Nephron (organoid): ENCODE measurements around the gene OR1M1.
A peak's percentile ranks its signal among the peaks of the same experiment; 100 is the strongest.
"Not testable (repeated sequence)": the region's sequence is repeated elsewhere in the genome, so short reads cannot be mapped to it uniquely, and the experiment has no call there.

Experiments used
- H3K27ac Mint-ChIP-seq, 3 experiments: 2 replicates each; pipeline ENCODE4 v1.8.0; 2020; ENCODE audit warnings: mixed read lengths in 3 of 3, mild to moderate bottlenecking in 2 of 3, moderate library complexity in 1 of 3
- H3K27me3 Mint-ChIP-seq: 2 replicates; pipeline ENCODE4 v1.8.0; 2021; ENCODE audit warnings: low read depth, mild to moderate bottlenecking, moderate library complexity, mixed read lengths
- H3K36me3 Mint-ChIP-seq: 2 replicates; pipeline ENCODE4 v1.8.0; 2020; ENCODE audit warnings: low read depth, mixed read lengths
- H3K4me1 Mint-ChIP-seq: 2 replicates; pipeline ENCODE4 v1.8.0; 2020; ENCODE audit warnings: mixed read lengths
- H3K4me3 Mint-ChIP-seq, 3 experiments: 2 replicates each; pipeline ENCODE4 v1.8.0; 2020; ENCODE audit warnings: mild to moderate bottlenecking in 3 of 3, mixed read lengths in 3 of 3, moderate library complexity in 2 of 3
- H3K9me3 Mint-ChIP-seq: 2 replicates; pipeline ENCODE4 v1.8.0; 2020; ENCODE audit warnings: mixed read lengths
- TF ChIP-seq, protein P1 (sequence below), 3 experiments: fragments of 200-600 bp; sonication (generic); IDR thresholded peaks; one replicate each; pipeline ENCODE4 v1.5.0; 2021; ENCODE audit warnings: antibody characterized with exemption in 3 of 3; ENCODE audit not compliant: unreplicated experiment in 3 of 3

Gene OR1M1

GRCh38 chr19:9070066-9070465 lies 16.8 kb upstream of the OR1M1 start:
- no peak overlapping the region for H3K27ac Mint-ChIP-seq
- H3K9me3 Mint-ChIP-seq, result no peaks in the 10 kb centered on the region
- no peaks in the 10 kb centered on the region for H3K36me3 Mint-ChIP-seq
- H3K27me3 Mint-ChIP-seq, result no peaks in the 10 kb centered on the region
- peaks cover 11% of the 10 kb centered on the region for H3K4me1 Mint-ChIP-seq
- H3K4me3 Mint-ChIP-seq, result no peak overlapping the region
- TF ChIP-seq, protein P1, sequence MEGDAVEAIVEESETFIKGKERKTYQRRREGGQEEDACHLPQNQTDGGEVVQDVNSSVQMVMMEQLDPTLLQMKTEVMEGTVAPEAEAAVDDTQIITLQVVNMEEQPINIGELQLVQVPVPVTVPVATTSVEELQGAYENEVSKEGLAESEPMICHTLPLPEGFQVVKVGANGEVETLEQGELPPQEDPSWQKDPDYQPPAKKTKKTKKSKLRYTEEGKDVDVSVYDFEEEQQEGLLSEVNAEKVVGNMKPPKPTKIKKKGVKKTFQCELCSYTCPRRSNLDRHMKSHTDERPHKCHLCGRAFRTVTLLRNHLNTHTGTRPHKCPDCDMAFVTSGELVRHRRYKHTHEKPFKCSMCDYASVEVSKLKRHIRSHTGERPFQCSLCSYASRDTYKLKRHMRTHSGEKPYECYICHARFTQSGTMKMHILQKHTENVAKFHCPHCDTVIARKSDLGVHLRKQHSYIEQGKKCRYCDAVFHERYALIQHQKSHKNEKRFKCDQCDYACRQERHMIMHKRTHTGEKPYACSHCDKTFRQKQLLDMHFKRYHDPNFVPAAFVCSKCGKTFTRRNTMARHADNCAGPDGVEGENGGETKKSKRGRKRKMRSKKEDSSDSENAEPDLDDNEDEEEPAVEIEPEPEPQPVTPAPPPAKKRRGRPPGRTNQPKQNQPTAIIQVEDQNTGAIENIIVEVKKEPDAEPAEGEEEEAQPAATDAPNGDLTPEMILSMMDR (IDR thresholded peaks at IDR 0.05; ENCODE audit: unreplicated experiment in 3 of 3), result no peak

DNA sequence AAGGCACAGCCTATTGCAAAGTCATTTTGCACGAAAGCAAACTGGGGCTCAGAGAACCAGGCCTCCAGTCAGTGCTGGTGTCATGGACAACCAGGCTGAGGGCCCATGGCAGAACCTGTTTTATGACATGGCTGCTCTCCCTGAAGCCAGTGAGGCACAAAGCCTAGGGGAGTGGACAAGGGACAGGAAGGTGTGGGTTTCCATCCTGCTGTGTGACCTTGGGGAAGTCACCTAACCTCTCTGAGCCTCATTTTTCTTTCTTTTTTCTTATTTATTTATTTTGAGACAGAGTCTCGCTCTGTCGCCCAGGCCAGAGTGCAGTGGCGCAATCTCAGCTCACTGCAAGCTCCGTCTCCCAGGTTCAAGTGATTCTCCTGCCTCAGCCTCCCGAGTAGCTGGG lies 15.1 kb upstream of the OR1M1 start:
- H3K27me3 Mint-ChIP-seq, H3K9me3 Mint-ChIP-seq, H3K4me3 Mint-ChIP-seq, H3K36me3 Mint-ChIP-seq, H3K27ac Mint-ChIP-seq: not testable (repeated sequence)
- peaks cover 23% of the 10 kb centered on the region for H3K4me1 Mint-ChIP-seq

- no peaks in the 10 kb centered on the region for H3K36me3 Mint-ChIP-seq
- H3K27me3 Mint-ChIP-seq, result no peaks in the 10 kb centered on the region
- TF ChIP-seq, protein P1 (IDR thresholded peaks at IDR 0.05; ENCODE audit: unreplicated experiment in 3 of 3), result no peak
- H3K4me1 Mint-ChIP-seq, result peaks cover 29% of the 10 kb centered on the region
- H3K4me3 Mint-ChIP-seq, result no peak overlapping the region
- no peaks in the 10 kb centered on the region for H3K9me3 Mint-ChIP-seq
- H3K27ac Mint-ChIP-seq, result peak overlapping the region; percentile 77 to 91 (median 78)
Observed at GRCh38 chr19:9073806-9074205, 13.1 kb upstream of the OR1M1 start.

DNA sequence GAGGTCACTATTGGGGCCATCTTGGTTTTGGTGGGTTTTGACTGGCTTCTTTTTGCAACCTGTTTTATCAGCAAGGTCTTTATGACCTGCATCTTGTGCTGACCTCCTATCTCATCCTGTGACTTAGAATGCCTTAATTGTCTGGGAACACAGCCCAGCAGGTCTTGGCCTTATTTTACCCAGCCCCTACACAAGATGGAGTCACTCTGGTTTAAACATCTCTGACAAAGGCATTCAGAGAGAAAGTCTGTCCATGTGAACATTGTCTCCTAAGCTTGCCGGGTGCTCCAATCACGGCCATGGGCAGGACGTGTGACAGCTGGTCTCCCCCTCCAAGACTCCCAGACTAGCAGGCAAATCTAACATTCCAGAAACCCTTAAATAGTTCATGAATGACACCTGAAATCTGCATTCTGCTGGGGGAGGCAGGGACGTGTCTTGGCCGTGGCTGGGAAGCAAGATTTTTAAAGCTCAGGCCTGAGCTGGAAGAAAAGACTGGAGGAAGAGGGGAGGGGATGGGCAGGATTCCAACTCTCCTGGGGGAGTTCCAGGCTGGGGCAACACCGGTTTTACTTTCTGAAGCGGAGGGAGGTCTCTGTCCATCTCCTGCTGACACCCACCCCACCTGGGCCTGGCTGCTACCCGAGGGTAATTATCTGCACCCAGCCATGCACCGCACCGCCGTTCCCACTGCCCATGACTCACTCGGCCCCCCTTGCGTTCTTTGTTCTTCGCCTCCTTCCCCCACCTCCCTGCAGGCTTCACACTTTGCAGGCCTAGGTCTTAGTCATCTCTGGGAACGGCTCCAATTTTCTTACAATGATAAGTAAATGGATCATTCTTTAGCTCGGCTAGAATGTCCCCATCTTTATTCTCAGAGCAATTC lies 11.6 kb upstream of the OR1M1 start:
- Mint-ChIP-seq H3K9me3 (no peaks in the 10 kb centered on the region), H3K27ac (peak overlapping the region; percentile 91 to 96 (median 94)), H3K36me3 (no peaks in the 10 kb centered on the region), H3K4me3 (peak overlapping the region; percentile 15 to 35 (median 18)), H3K27me3 (no peaks in the 10 kb centered on the region), H3K4me1 (peaks cover 29% of the 10 kb centered on the region)
- TF ChIP-seq, protein P1 (IDR thresholded peaks at IDR 0.05; ENCODE audit: unreplicated experiment in 3 of 3), result no peak

GRCh38 chr19:9076901-9077300 lies 10.0 kb upstream of the OR1M1 start:
- peaks cover 29% of the 10 kb centered on the region for H3K4me1 Mint-ChIP-seq
- TF ChIP-seq, protein P1 (IDR thresholded peaks at IDR 0.05; ENCODE audit: unreplicated experiment in 3 of 3), result no peak
- no peaks in the 10 kb centered on the region for H3K9me3 Mint-ChIP-seq

DNA sequence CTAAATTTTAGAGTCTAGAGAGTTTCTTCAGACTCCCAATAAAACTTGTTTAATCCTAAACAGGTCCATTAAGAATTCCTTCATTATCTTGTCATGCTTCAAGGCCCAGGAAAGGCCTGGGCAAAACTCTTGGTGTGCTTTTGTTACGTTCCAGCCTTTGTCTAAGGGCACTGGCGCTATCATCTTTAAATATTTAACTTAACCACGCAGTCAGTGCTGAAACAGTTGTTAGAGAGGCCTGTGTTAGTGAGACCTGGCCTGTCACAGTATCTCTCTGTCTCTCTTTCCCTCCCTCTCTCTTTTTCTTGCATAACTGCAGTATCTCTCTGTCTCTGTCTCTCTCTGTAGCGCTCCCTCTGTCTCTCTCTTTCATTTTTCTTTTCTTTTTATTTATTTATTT lies 8.2 kb upstream of the OR1M1 start:
- TF ChIP-seq, protein P1 (IDR thresholded peaks at IDR 0.05; ENCODE audit: unreplicated experiment in 3 of 3), result no peak
- H3K27me3 Mint-ChIP-seq, result peaks cover 4% of the 10 kb centered on the region
- H3K36me3 Mint-ChIP-seq, result no peaks in the 10 kb centered on the region
- peaks cover 29% of the 10 kb centered on the region for H3K4me1 Mint-ChIP-seq
- H3K9me3 Mint-ChIP-seq, result no peaks in the 10 kb centered on the region
- peak overlapping the region; percentile 68 to 84 (median 70) for H3K27ac Mint-ChIP-seq
- no peak overlapping the region for H3K4me3 Mint-ChIP-seq

More at GRCh38 chr19:9076901-9077300, 10.0 kb upstream of the OR1M1 start:
- Mint-ChIP-seq H3K36me3 (no peaks in the 10 kb centered on the region), H3K4me3 (no peak overlapping the region), H3K27ac (peak overlapping the region; percentile 76 to 85 (median 78)), H3K27me3 (no peaks in the 10 kb centered on the region)
